H1 (cell line): Measurements from ENCODE around the gene ZSCAN22.

Experiments
- ATF3 ChIP-seq: IDR thresholded peaks from 2 replicates; pipeline ENCODE4 v1.6.1; 2011; ENCODE audit warnings: low read depth, mild to moderate bottlenecking, low read length; ENCODE audit not compliant: insufficient read depth
- BRCA1 ChIP-seq: IDR thresholded peaks from 2 replicates; pipeline ENCODE4 v1.6.1; 2012; ENCODE audit warnings: low read depth, low read length, improper control_type of control experiment
- CREB1 ChIP-seq: IDR thresholded peaks from 2 replicates; pipeline ENCODE4 v1.6.1; 2012; ENCODE audit warnings: inconsistent platforms
- CTCF ChIP-seq, 3 experiments: IDR thresholded peaks; 1 replicate in 2 of 3; 2 replicates in 1 of 3; pipeline versions ENCODE4 v1.5.1 to v1.6.1; 2011; ENCODE audit warnings: low read length in 3 of 3, mild to moderate bottlenecking in 3 of 3, inconsistent platforms in 2 of 3, low read depth in 1 of 3, moderate library complexity in 1 of 3; ENCODE audit not compliant: insufficient read depth in 1 of 3; ENCODE audit errors: control extremely low read depth in 1 of 3
- POLR2A ChIP-seq, 2 experiments: IDR thresholded peaks; 1 replicate in 1 of 2; 2 replicates in 1 of 2; pipeline ENCODE4 v1.6.1; 2011; ENCODE audit warnings: low read depth in 2 of 2, low read length in 2 of 2, mild to moderate bottlenecking in 2 of 2; ENCODE audit errors: control extremely low read depth in 1 of 2
- POLR2AphosphoS5 ChIP-seq: IDR thresholded peaks from 2 replicates; pipeline ENCODE4 v1.6.1; 2011; ENCODE audit warnings: low read depth, low read length
- RXRA ChIP-seq: IDR thresholded peaks from 2 replicates; pipeline ENCODE4 v1.6.1; 2011; ENCODE audit warnings: low read depth, mild to moderate bottlenecking, low read length, moderate library complexity; ENCODE audit not compliant: insufficient read depth
- SP2 ChIP-seq: IDR thresholded peaks from 2 replicates; pipeline ENCODE4 v1.6.1; 2012; ENCODE audit warnings: mild to moderate bottlenecking, low read length, inconsistent platforms

GRCh38 chr19:58326914-58327726, at the start of gene ZSCAN22:
- TF ChIP-seq POLR2A (IDR thresholded peaks at IDR 0.05; ENCODE audit: control extremely low read depth in 1 of 2, low read depth in 2 of 2, low read length in 2 of 2), result no peak; a peak in 1 of 3 replicates
- TF ChIP-seq CTCF (IDR thresholded peaks at IDR 0.05; ENCODE audit: control extremely low read depth in 1 of 3, insufficient read depth in 1 of 3, low read depth in 1 of 3, low read length in 3 of 3), result no peak
- TF ChIP-seq POLR2AphosphoS5, result no peak; the same call in 1 of the 2 replicates
- peak; percentile 48; the same call in 1 of the 2 replicates for TF ChIP-seq ATF3
- TF ChIP-seq RXRA, result no peak
- peak; percentile 94 for TF ChIP-seq CREB1
- no peak for TF ChIP-seq BRCA1
- TF ChIP-seq SP2, result no peak
